ENCODE results near the gene ELFN2.

- no peak for TF ChIP-seq EZH2 (IDR thresholded peaks at IDR 0.05)
- no peak for TF ChIP-seq CTCF (IDR thresholded peaks at IDR 0.05)
- TF ChIP-seq EZH2phosphoT487 (IDR thresholded peaks at IDR 0.05): no peak
Observed at GRCh38 chr22:37386441-37386840, 40.8 kb downstream of the ELFN2 start.

Measured in neural progenitor cell (in vitro differentiated cells).